OCI-LY7 (cell line): Measurements from ENCODE around the gene PNLDC1.
"Not testable (repeated sequence)": the region's sequence is repeated elsewhere in the genome, so short reads cannot be mapped to it uniquely, and the experiment has no call there.

ENCODE experiments used
- CTCF ChIP-seq: fragments of 200-600 bp; sonication (generic); conservative IDR thresholded peaks from 2 replicates; pipeline ENCODE4 v1.5.1; 2014; ENCODE audit warnings: mild to moderate bottlenecking, antibody characterized with exemption, low read length, moderate library complexity, mixed read lengths
- EZH2phosphoT487 ChIP-seq: fragments of 200-600 bp; sonication (generic); IDR thresholded peaks from 2 replicates; pipeline ENCODE4 v1.6.1; 2018; ENCODE audit warnings: low read depth, borderline replicate concordance, mild to moderate bottlenecking, mixed run types, antibody characterized with exemption, low read length, moderate library complexity, mixed read lengths

- TF ChIP-seq CTCF, EZH2phosphoT487: not testable (repeated sequence)
Measured at GRCh38 chr6:159849851-159850250, 49.8 kb downstream of the PNLDC1 start.
